Measurements from ENCODE around the gene POLR3C.
"Not testable (repeated sequence)": the region's sequence is repeated elsewhere in the genome, so short reads cannot be mapped to it uniquely, and the experiment has no call there.

The POLR3C gene

GRCh38 chr1:145823565-145824498 lies at the start of gene POLR3C, which contains the start of gene RNF115:
TSS of gene POLR3C (plus strand) at chr1:145824200. CDS start at chr1:145825777, 1,577 bp downstream.
TSS of gene RNF115 (minus strand) at chr1:145824095. CDS start at chr1:145823873, 222 bp downstream.
- no peaks in the 10 kb centered on the region; the same call in 1 of the 2 replicates for H3K4me1 ChIP-seq (ENCODE audit: insufficient read depth, low read length)
- no peaks in the 10 kb centered on the region for H3K9me3 ChIP-seq (ENCODE audit: insufficient read depth, low read depth, low read length)
- peak within 1 kb of the TSS; percentile 56 for H3K27ac ChIP-seq (ENCODE audit: low read length)
- peaks cover 31% of the 10 kb centered on the region for H3K36me3 ChIP-seq (ENCODE audit: insufficient read depth, low read depth, low read length)
- peak within 1 kb of the TSS; percentile 95 for H3K9ac ChIP-seq (ENCODE audit: low read depth, low read length)
- peak within 1 kb of the TSS; percentile 83 for H3K4me3 ChIP-seq (ENCODE audit: low read length)
- no peaks in the 10 kb centered on the region for H3K27me3 ChIP-seq (ENCODE audit: insufficient read depth, low read length)

GRCh38 chr1:145777357-145778145 lies 46.4 kb upstream of the POLR3C start:
- no peaks in the 10 kb centered on the region; the same call in 1 of the 2 replicates for H3K4me1 ChIP-seq (ENCODE audit: insufficient read depth, low read length)
- no peaks in the 10 kb centered on the region for H3K9me3 ChIP-seq (ENCODE audit: insufficient read depth, low read depth, low read length)
- H3K9ac ChIP-seq (ENCODE audit: low read depth, low read length) = no peak overlapping the region
- no peaks in the 10 kb centered on the region for H3K36me3 ChIP-seq (ENCODE audit: insufficient read depth, low read depth, low read length)
- no peak overlapping the region for H3K27ac ChIP-seq (ENCODE audit: low read length)
- H3K4me3 ChIP-seq (ENCODE audit: low read length) = no peak overlapping the region
- no peaks in the 10 kb centered on the region for H3K27me3 ChIP-seq (ENCODE audit: insufficient read depth, low read length)

- H3K27me3 ChIP-seq (ENCODE audit: insufficient read depth, low read length) = no peaks in the 10 kb centered on the region
- peaks cover under 1% of the 10 kb centered on the region; the same call in 1 of the 2 replicates for H3K36me3 ChIP-seq (ENCODE audit: insufficient read depth, low read depth, low read length)
- no peak overlapping the region for H3K4me3 ChIP-seq (ENCODE audit: low read length)
- H3K9ac ChIP-seq (ENCODE audit: low read depth, low read length) = no peak overlapping the region
- no peak overlapping the region for H3K27ac ChIP-seq (ENCODE audit: low read length)
- H3K4me1 ChIP-seq (ENCODE audit: insufficient read depth, low read length) = no peaks in the 10 kb centered on the region; the same call in 1 of the 2 replicates
- no peaks in the 10 kb centered on the region for H3K9me3 ChIP-seq (ENCODE audit: insufficient read depth, low read depth, low read length)
These were observed 45.9 kb upstream of the POLR3C start for GRCh38 chr1:145778146-145778540.

- no peaks in the 10 kb centered on the region for H3K27me3 ChIP-seq (ENCODE audit: insufficient read depth, low read length)
- peaks cover 4% of the 10 kb centered on the region; the same call in 1 of the 2 replicates for H3K36me3 ChIP-seq (ENCODE audit: insufficient read depth, low read depth, low read length)
- no peak overlapping the region for H3K9ac ChIP-seq (ENCODE audit: low read depth, low read length)
- H3K9me3 ChIP-seq (ENCODE audit: insufficient read depth, low read depth, low read length) = no peaks in the 10 kb centered on the region
- no peak overlapping the region for H3K4me3 ChIP-seq (ENCODE audit: low read length)
- no peaks in the 10 kb centered on the region; the same call in 1 of the 2 replicates for H3K4me1 ChIP-seq (ENCODE audit: insufficient read depth, low read length)
- H3K27ac ChIP-seq (ENCODE audit: low read length) = no peak overlapping the region
These were observed 41.5 kb upstream of the POLR3C start for GRCh38 chr1:145782272-145783099.

GRCh38 chr1:145784409-145784808 lies 39.6 kb upstream of the POLR3C start:
- Histone ChIP-seq H3K36me3 (ENCODE audit: insufficient read depth, low read depth, low read length) (peaks cover 11% of the 10 kb centered on the region; the same call in 1 of the 2 replicates), H3K9ac (ENCODE audit: low read depth, low read length) (no peak overlapping the region), H3K9me3 (ENCODE audit: insufficient read depth, low read depth, low read length) (no peaks in the 10 kb centered on the region), H3K4me3 (ENCODE audit: low read length) (no peak overlapping the region), H3K27ac (ENCODE audit: low read length) (no peak overlapping the region), H3K4me1 (ENCODE audit: insufficient read depth, low read length) (no peaks in the 10 kb centered on the region; the same call in 1 of the 2 replicates), H3K27me3 (ENCODE audit: insufficient read depth, low read length) (no peaks in the 10 kb centered on the region)

- Histone ChIP-seq H3K4me3 (ENCODE audit: low read length) (no peak overlapping the region), H3K4me1 (ENCODE audit: insufficient read depth, low read length) (no peaks in the 10 kb centered on the region; the same call in 1 of the 2 replicates), H3K9ac (ENCODE audit: low read depth, low read length) (no peak overlapping the region), H3K27me3 (ENCODE audit: insufficient read depth, low read length) (no peaks in the 10 kb centered on the region), H3K36me3 (ENCODE audit: insufficient read depth, low read depth, low read length) (peaks cover 11% of the 10 kb centered on the region; the same call in 1 of the 2 replicates), H3K9me3 (ENCODE audit: insufficient read depth, low read depth, low read length) (no peaks in the 10 kb centered on the region), H3K27ac (ENCODE audit: low read length) (no peak overlapping the region)
These were observed 38.5 kb upstream of the POLR3C start for GRCh38 chr1:145785547-145785946.

GRCh38 chr1:145786271-145786670 lies 37.7 kb upstream of the POLR3C start:
- Histone ChIP-seq H3K9me3 (ENCODE audit: insufficient read depth, low read depth, low read length) (no peaks in the 10 kb centered on the region), H3K4me3 (ENCODE audit: low read length) (no peak overlapping the region), H3K36me3 (ENCODE audit: insufficient read depth, low read depth, low read length) (peaks cover 11% of the 10 kb centered on the region; the same call in 1 of the 2 replicates), H3K27ac (ENCODE audit: low read length) (no peak overlapping the region), H3K9ac (ENCODE audit: low read depth, low read length) (no peak overlapping the region), H3K27me3 (ENCODE audit: insufficient read depth, low read length) (no peaks in the 10 kb centered on the region), H3K4me1 (ENCODE audit: insufficient read depth, low read length) (no peaks in the 10 kb centered on the region; the same call in 1 of the 2 replicates)

GRCh38 chr1:145788580-145788979 lies 35.4 kb upstream of the POLR3C start:
- H3K4me3 ChIP-seq (ENCODE audit: low read length) = no peak overlapping the region

GRCh38 chr1:145791860-145792259 lies 32.1 kb upstream of the POLR3C start:
- not testable (repeated sequence) for H3K27me3 ChIP-seq (ENCODE audit: insufficient read depth, low read length); H3K36me3 ChIP-seq (ENCODE audit: insufficient read depth, low read depth, low read length); H3K9ac ChIP-seq (ENCODE audit: low read depth, low read length); H3K4me3 ChIP-seq (ENCODE audit: low read length); H3K4me1 ChIP-seq (ENCODE audit: insufficient read depth, low read length); H3K9me3 ChIP-seq (ENCODE audit: insufficient read depth, low read depth, low read length); H3K27ac ChIP-seq (ENCODE audit: low read length)

More at GRCh38 chr1:145788580-145788979, 35.4 kb upstream of the POLR3C start:
- Histone ChIP-seq H3K36me3 (ENCODE audit: insufficient read depth, low read depth, low read length) (peaks cover 7% of the 10 kb centered on the region; the same call in 1 of the 2 replicates), H3K27me3 (ENCODE audit: insufficient read depth, low read length) (no peaks in the 10 kb centered on the region), H3K9me3 (ENCODE audit: insufficient read depth, low read depth, low read length) (no peaks in the 10 kb centered on the region), H3K9ac (ENCODE audit: low read depth, low read length) (no peak overlapping the region), H3K4me1 (ENCODE audit: insufficient read depth, low read length) (no peaks in the 10 kb centered on the region; the same call in 1 of the 2 replicates), H3K27ac (ENCODE audit: low read length) (no peak overlapping the region)

GRCh38 chr1:145792484-145792883 lies 31.5 kb upstream of the POLR3C start:
- Histone ChIP-seq H3K36me3 (ENCODE audit: insufficient read depth, low read depth, low read length) (0 out of 2 replicates have a peak, but pooled peaks cover 7% of the 10 kb centered on the region), H3K4me3 (ENCODE audit: low read length) (no peak overlapping the region), H3K27me3 (ENCODE audit: insufficient read depth, low read length) (no peaks in the 10 kb centered on the region), H3K27ac (ENCODE audit: low read length) (no peak overlapping the region), H3K9me3 (ENCODE audit: insufficient read depth, low read depth, low read length) (peaks cover 10% of the 10 kb centered on the region), H3K9ac (ENCODE audit: low read depth, low read length) (no peak overlapping the region), H3K4me1 (ENCODE audit: insufficient read depth, low read length) (no peaks in the 10 kb centered on the region)
